OCI-LY7 (cell line): Measurements from ENCODE around the gene ZCWPW2. TPM values are rescaled to one million over a fixed set of nuclear protein-coding genes. Genes with fewer than 3 reads are reported as not detected.

Experiments used
- BruUV-seq: library from RNA; stranded (reverse); fragments of 400-500 nt; replicated peaks from 2 replicates; lab custom pipeline; 2021; lab: Mats Ljungman, UMichigan
- CTCF ChIA-PET: fragments of 300-600 bp; sonication (Branson Sonifier 250); formaldehyde crosslinking; loops from one replicate; lab custom pipeline; 2022; ENCODE audit warnings: antibody characterized with exemption; ENCODE audit not compliant: unreplicated experiment; lab: Charles Lee
- POLR2A ChIA-PET: fragments of 300-600 bp; sonication (Branson Sonifier 250); formaldehyde crosslinking; loops from one replicate; lab custom pipeline; 2022; ENCODE audit warnings: antibody characterized with exemption; lab: Charles Lee
- DNase-seq: peaks from one replicate; pipeline ENCODE4 v3.0.0-alpha.2; 2015; ENCODE audit warnings: low spot score
- H2AFZ ChIP-seq: fragments of 200-600 bp; sonication (generic), shearing (Covaris generic); 2 replicates; pipeline ENCODE4 v1.6.1; 2014; ENCODE audit warnings: mild to moderate bottlenecking, antibody characterized with exemption, low read length, moderate library complexity
- H3K27ac ChIP-seq: fragments of 200-600 bp; sonication (generic); 2 replicates; pipeline ENCODE4 v1.5.1; 2014; ENCODE audit warnings: mixed run types, low read depth, mild to moderate bottlenecking, moderate library complexity, low read length, inconsistent platforms; ENCODE audit not compliant: poor library complexity, severe bottlenecking
- H3K36me3 ChIP-seq: fragments of 200-600 bp; sonication (generic); 2 replicates; pipeline ENCODE4 v1.6.1; 2014; ENCODE audit warnings: mild to moderate bottlenecking, antibody characterized with exemption, low read length, moderate library complexity, mixed read lengths; ENCODE audit not compliant: insufficient read depth
- H3K4me1 ChIP-seq: fragments of 200-600 bp; sonication (generic); 2 replicates; pipeline ENCODE4 v1.5.1; 2014; ENCODE audit warnings: mild to moderate bottlenecking, low read length; ENCODE audit not compliant: insufficient read depth, poor library complexity, severe bottlenecking
- H3K4me2 ChIP-seq: fragments of 200-600 bp; sonication (generic); 2 replicates; pipeline ENCODE4 v1.6.1; 2014; ENCODE audit warnings: mild to moderate bottlenecking, low read length
- H3K4me3 ChIP-seq: fragments of 200-600 bp; sonication (generic); 2 replicates; pipeline ENCODE4 v1.5.1; 2014; ENCODE audit warnings: mild to moderate bottlenecking, low read depth, low read length; ENCODE audit not compliant: poor library complexity, severe bottlenecking
- H3K79me2 ChIP-seq: fragments of 200-600 bp; sonication (generic); 2 replicates; pipeline ENCODE4 v1.6.1; 2016; ENCODE audit warnings: low read depth, mild to moderate bottlenecking, low read length, moderate library complexity, mixed read lengths; ENCODE audit not compliant: insufficient read depth
- H3K9me2 ChIP-seq: fragments of 200-600 bp; sonication (generic); 2 replicates; pipeline ENCODE4 v1.6.1; 2016; ENCODE audit warnings: mild to moderate bottlenecking, low read length, mixed read lengths; ENCODE audit not compliant: insufficient read depth
- H3K9me3 ChIP-seq: fragments of 200-600 bp; sonication (generic); 2 replicates; pipeline ENCODE4 v1.6.1; 2014; ENCODE audit warnings: mild to moderate bottlenecking, mixed run types, low read length, mixed read lengths
- H4K20me1 ChIP-seq: fragments of 200-600 bp; sonication (generic); 2 replicates; pipeline ENCODE4 v1.6.1; 2014; ENCODE audit warnings: mild to moderate bottlenecking, antibody characterized with exemption, low read length, moderate library complexity, mixed read lengths; ENCODE audit not compliant: insufficient read depth
- CTCF ChIP-seq: fragments of 200-600 bp; sonication (generic); conservative IDR thresholded peaks from 2 replicates; pipeline ENCODE4 v1.5.1; 2014; ENCODE audit warnings: mild to moderate bottlenecking, antibody characterized with exemption, low read length, moderate library complexity, mixed read lengths
- EZH2phosphoT487 ChIP-seq: fragments of 200-600 bp; sonication (generic); IDR thresholded peaks from 2 replicates; pipeline ENCODE4 v1.6.1; 2018; ENCODE audit warnings: low read depth, borderline replicate concordance, mild to moderate bottlenecking, mixed run types, antibody characterized with exemption, low read length, moderate library complexity, mixed read lengths
- intact Hi-C: fragments of 100-400 bp; cut with micrococcal nuclease; formaldehyde crosslinking; loops from one replicate; pipeline ENCODE4 v1.10.0; 2022; ENCODE audit not compliant: unreplicated experiment
- total RNA-seq, 2 experiments: library from RNA; depleted of rRNA in 1 of 2; stranded (reverse); fragments of >200 nt in 1 of 2; shearing (Covaris generic) in 1 of 2; gene quantifications; 2 replicates each; pipeline ENCODE4 v1.2.3, GENCODE V29; 2014 to 2022

The ZCWPW2 gene
- total RNA-seq, 2 experiments from 2014 or later = 0.32 TPM; not detected in 1

DNA sequence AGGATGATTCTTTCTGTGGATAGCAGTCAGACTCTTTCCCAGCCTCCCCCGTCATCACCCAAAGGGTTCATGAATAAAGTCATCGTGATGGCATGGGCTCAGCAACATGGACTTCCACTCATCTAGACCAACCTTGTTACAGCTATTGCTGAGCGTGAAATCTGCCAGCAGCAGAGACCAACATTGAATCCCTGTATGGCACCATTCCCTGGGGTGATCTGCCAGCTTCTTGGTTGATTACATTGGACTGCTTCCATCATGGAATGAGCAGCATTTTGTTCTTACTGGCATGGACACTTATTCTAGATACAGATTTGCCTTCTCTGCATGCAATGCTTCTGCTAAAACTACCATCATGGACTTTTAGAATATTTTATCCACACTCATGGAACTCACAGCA lies 195.7 kb downstream of the ZCWPW2 start:
- no peak overlapping the region for H3K4me3 ChIP-seq
- H3K4me2 ChIP-seq = no peak overlapping the region
- intact Hi-C loops = no loop called here
- H2AFZ ChIP-seq = no peak overlapping the region
- no TSS peak for BruUV-seq
- ChIA-PET CTCF (no interaction called here), POLR2A (interaction anchor here (0.7 kb wide), 1 partner anchor 471 kb away, joined by 8 read pairs; no protein-coding TSS in a partner anchor)
- H3K9me3 ChIP-seq = no peaks in the 10 kb centered on the region
- no peaks in the 10 kb centered on the region for H3K79me2 ChIP-seq
- H3K36me3 ChIP-seq = no peaks in the 10 kb centered on the region
- no peaks in the 10 kb centered on the region for H3K9me2 ChIP-seq
- no peak for TF ChIP-seq EZH2phosphoT487
- no peak for TF ChIP-seq CTCF
- H4K20me1 ChIP-seq = no peaks in the 10 kb centered on the region
- no peak overlapping the region for H3K27ac ChIP-seq
- DNase-seq = no peak
- H3K4me1 ChIP-seq = no peaks in the 10 kb centered on the region

DNA sequence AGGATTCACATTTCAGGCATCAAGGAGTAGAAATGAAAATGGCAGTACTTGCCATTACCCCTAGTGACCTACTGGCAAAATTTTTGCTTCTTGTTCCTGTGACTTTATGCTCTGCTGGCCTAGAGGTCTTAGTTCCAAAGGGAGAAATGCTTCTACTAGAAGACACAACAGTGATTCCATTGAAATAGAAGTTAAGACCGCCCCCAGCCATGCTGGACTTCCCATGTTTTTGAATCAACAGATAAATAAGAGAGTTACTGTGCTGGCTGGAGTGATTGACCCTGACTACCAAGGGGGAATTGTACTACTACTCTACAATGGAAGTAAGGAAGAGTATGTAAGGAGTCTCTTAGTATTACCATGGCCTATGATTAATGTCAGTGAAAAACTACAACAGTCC lies 196.3 kb downstream of the ZCWPW2 start:
- H3K4me1 ChIP-seq = no peaks in the 10 kb centered on the region
- intact Hi-C loops = no loop called here
- CTCF ChIA-PET = no interaction called here
- no peak overlapping the region for H2AFZ ChIP-seq
- H4K20me1 ChIP-seq = no peaks in the 10 kb centered on the region
- H3K4me3 ChIP-seq = no peak overlapping the region
- H3K36me3 ChIP-seq = no peaks in the 10 kb centered on the region
- H3K9me2 ChIP-seq = no peaks in the 10 kb centered on the region
- H3K27ac ChIP-seq = no peak overlapping the region
- H3K9me3 ChIP-seq = no peaks in the 10 kb centered on the region
- no TSS peak for BruUV-seq
- TF ChIP-seq EZH2phosphoT487 (no peak), CTCF (no peak)
- no peak for DNase-seq
- POLR2A ChIA-PET = no interaction called here
- H3K79me2 ChIP-seq = no peaks in the 10 kb centered on the region
- no peak overlapping the region for H3K4me2 ChIP-seq

GRCh38 chr3:28547677-28548076 lies 199.2 kb downstream of the ZCWPW2 start:
- Histone ChIP-seq H3K79me2 (no peaks in the 10 kb centered on the region), H3K9me3 (no peaks in the 10 kb centered on the region), H3K4me1 (no peaks in the 10 kb centered on the region), H3K36me3 (no peaks in the 10 kb centered on the region), H2AFZ (no peak overlapping the region), H3K4me2 (no peak overlapping the region), H4K20me1 (no peaks in the 10 kb centered on the region), H3K27ac (no peak overlapping the region), H3K4me3 (no peak overlapping the region), H3K9me2 (no peaks in the 10 kb centered on the region)
- ChIA-PET POLR2A (interaction anchor here (0.7 kb wide), 1 partner anchor 411 kb away, joined by 3 read pairs; no protein-coding TSS in a partner anchor), CTCF (no interaction called here)
- no peak for TF ChIP-seq EZH2phosphoT487
- no peak for TF ChIP-seq CTCF
- DNase-seq = no peak
- no TSS peak for BruUV-seq
- intact Hi-C loops = no loop called here
